K562 (cell line): ENCODE measurements around the gene GLE1.

Source experiments
- CEBPB ChIP-seq: fragments of 450-650 bp; IDR thresholded peaks from 2 replicates; pipeline ENCODE4 v1.6.1; 2016; ENCODE audit warnings: missing genetic modification characterization, missing compliant biosample characterization
- JUNB ChIP-seq: fragments of 450-650 bp; formaldehyde crosslinking; conservative IDR thresholded peaks from 2 replicates; pipeline ENCODE4 v1.4.0; 2020; ENCODE audit warnings: mild to moderate bottlenecking
- KAT7 ChIP-seq: sonication (generic); formaldehyde crosslinking; IDR thresholded peaks from 2 replicates; pipeline ENCODE4 v1.8.0; 2022; ENCODE audit warnings: missing genetic modification reagents, mild to moderate bottlenecking, borderline replicate concordance
- NONO ChIP-seq, 2 experiments: fragments of 200-400 bp in 1 of 2; fragments of 450-650 bp in 1 of 2; formaldehyde crosslinking in 1 of 2; IDR thresholded peaks; 2 replicates each; pipeline ENCODE4 v1.6.1; 2017; ENCODE audit warnings: low read depth in 2 of 2, mild to moderate bottlenecking in 2 of 2, moderate library complexity in 2 of 2, low read length in 1 of 2
- POLR2AphosphoS2 ChIP-seq: IDR thresholded peaks from 2 replicates; pipeline ENCODE4 v1.6.1; 2012; ENCODE audit warnings: low read length, improper control_type of control experiment
- RBBP5 ChIP-seq: fragments of 200-600 bp; sonication (generic); IDR thresholded peaks from 2 replicates; pipeline ENCODE4 v1.6.1; 2012; ENCODE audit warnings: borderline replicate concordance, mild to moderate bottlenecking, low read length, control low read depth, inconsistent platforms; ENCODE audit not compliant: insufficient read depth, poor library complexity, severe bottlenecking

- no peak for TF ChIP-seq CEBPB (tag)
- no peak for TF ChIP-seq NONO (IDR thresholded peaks at IDR 0.05; ENCODE audit: low read depth in 2 of 2, low read length in 1 of 2)
- no peak for TF ChIP-seq JUNB (CRISPR knock-in tag)
- TF ChIP-seq KAT7: no peak
- no peak for TF ChIP-seq POLR2AphosphoS2
- TF ChIP-seq RBBP5: no peak
Measured at GRCh38 chr9:128482186-128482585, 22.3 kb upstream of the GLE1 start.
